HG03565 (cell line): ENCODE results near the gene MMEL1.

ENCODE experiments used
- ATAC-seq: cut with Tn5 transposase; IDR thresholded peaks from one replicate; pipeline ENCODE4 v1.9.1; 2021; ENCODE audit warnings: mild to moderate bottlenecking, moderate library complexity; ENCODE audit not compliant: unreplicated experiment

Gene MMEL1

DNA sequence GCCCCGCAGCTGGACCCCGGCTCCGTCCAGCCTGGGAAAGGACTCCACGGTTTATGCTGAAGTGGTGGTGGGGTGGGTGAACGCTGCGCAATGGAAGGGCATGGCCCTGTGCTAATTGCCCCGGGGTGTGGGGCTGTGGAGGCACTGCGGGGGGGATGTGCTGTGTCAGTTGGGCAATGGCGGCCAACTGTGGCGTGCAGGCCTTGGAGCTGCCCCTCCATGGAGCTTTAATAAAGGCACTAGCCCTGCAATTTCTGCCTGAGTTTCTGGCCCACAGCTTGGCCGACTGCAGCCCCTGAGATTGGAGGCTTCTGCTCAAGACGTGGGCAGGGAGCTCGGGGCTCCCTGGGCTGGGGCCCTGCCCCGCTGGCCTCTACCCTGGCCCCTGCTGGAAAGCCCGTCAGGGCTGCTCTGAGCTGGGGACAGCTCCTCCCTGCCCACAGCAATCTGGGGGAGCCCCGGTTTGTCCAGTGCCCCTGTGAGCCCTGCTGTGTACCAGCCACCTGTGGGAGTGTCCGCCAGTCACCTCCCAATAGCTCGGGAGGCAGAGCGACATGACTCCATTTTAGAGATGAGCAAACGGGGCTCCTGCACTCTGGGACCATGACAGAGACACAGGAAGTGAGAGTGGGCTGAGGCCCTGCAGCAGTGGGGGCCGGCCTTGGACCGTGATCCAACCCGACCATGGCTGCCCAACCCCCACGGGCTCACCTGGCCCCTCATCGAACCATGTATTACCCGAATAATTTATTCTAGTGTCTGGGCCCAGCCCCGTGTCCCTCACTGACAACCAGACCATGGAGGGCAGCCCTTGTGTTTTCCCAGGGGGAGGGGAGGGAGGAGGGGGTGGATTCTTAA lies 85.4 kb downstream of the MMEL1 start:
- ATAC-seq, result no peak

DNA sequence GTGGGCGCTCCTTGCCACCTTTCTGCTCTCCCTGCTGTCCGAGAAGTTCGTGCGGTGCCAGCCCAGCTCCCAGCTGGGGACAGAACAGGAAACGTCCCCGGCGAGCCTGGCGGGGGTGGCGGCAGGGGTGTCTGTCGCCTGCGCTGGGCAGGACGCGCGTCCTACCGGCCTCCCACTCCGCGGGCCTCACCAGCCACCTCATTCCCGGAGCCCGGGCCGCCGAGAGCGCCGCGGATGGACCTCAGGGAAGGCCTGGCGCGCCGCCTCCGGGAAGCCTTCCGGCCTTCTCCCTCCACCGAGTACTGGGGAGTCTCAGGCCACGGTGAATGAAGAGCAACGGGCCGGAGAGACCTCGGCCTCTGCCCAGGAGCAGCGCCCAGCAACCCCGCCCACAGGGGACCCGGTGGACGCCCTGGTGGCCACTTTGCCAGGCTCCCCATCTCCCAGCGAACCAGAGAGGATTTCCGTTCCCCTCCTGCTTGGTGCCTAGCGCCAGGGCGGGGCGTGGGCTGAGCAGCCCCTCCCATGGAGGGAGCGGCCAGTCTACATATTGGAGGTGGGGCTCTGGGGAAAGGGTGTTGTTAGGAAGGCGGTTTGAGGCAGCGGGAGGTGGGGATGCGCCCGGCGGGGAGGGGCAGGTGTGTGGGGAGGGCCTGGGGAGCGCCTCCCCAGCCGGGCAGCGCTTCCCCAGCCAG lies 86.2 kb downstream of the MMEL1 start:
- ATAC-seq, result peak; percentile 21

DNA sequence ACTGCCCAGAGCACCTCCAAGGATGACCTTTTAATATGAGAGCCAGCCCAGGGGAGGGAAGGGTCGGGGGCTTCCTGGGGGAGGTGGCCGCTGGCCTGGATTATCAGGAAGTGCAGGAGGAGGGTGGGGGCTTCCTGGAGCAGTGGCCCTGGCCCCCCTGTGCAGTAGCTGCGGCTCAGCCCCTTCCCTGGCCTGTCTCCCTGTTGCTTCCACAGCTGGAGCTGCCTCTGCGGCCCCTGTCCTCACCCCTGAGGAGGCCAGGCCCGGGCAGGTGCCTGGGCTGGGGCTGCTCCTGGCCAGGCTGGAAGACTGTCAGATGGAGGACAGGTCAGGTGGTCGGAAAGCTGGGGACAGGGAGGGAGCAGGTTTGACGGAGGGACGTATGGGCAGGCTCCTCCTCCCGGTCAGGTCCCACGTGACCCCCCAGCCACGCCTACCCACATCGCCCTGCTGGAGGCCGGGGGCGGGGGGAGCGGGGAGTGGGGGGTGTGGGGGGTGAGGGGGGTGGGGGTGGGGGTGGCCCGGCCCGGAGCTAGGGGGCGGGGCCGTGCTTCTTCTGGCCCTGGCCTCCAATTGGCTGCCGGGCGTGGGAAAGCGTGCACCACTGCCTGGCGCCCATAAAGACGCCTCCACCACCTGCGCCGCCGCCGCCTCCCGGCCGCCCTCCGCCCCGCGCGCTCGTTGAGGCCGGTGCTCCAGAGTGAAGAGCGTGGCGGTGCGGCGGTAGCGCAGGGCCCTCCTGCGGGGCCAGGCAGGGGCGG lies 86.9 kb downstream of the MMEL1 start:
- ATAC-seq, result peak; percentile 21

DNA sequence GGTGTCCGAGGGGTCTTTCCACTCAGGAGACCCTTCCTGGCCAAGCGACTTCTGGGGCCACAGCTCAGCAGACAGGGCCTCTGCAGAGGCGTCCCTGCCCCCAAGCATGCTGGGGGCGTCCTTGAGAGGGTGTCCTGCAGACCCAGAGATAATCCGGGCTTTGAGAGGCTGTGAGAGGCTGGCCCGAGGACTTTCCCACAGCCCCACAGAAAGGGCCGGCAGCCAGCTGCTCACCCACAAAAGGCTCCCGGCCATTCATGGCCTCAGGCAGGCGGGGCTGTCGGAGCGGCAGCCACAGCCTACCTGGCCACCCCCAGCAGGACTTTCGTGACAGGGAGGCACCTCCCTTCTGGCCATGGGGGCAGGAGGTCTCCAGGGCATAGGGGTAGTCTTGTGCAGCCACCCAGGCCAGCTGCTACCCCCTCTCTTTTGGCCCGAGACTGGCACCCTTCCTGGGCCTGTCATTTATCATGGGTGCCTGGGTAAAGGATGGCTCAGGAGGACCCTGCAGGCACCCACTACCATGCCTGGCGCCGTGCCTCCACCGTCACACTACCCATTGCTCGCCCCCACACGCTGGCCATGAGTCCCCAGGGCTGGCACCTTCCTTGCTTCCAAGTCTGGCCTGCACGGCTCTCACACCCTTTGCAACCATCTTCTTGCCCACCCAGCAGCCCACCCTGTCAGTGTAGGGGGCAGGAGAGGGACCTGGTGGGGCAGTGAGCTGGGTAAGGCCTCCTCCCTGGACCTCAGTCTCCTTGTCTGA lies 87.8 kb downstream of the MMEL1 start:
- no peak for ATAC-seq

DNA sequence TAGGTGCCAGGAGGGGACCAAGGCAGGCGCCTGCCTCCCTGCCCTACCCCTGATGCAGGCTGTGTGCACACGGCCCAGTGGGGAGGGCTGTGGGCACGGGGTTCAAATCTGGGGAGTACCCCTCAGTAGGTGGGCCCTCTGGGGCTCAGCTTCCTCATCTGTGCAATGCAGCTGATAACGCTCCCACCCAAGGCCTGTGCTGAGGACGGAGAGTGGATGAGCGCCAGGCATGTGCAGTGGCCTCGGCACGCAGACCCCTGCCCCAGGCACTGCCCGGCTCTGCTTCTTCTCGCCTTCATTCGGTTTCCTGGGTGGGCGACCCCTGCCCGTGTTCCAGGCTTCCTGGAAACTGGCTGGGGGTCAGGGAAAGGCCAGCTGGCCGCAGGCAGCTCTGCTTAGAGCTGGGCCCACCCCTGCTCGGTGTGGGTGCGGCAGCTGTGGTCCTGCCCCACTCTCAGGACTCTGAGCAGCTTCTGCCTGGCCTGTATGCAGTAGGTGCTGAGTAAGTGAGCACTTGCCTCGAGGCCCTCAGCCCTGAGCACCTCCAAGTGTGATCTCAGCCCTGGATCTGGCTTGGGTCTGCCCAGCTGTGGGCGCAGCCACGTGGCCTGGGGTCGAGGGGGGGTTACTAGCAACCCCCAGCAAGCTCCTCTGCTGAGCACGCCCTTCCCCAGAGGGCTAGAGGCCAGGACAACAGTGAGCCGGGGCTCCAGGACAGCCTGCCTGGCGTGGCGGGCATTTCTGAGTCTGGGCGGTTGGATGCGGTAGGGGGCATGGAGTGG lies 88.5 kb downstream of the MMEL1 start:
- ATAC-seq, result no peak

DNA sequence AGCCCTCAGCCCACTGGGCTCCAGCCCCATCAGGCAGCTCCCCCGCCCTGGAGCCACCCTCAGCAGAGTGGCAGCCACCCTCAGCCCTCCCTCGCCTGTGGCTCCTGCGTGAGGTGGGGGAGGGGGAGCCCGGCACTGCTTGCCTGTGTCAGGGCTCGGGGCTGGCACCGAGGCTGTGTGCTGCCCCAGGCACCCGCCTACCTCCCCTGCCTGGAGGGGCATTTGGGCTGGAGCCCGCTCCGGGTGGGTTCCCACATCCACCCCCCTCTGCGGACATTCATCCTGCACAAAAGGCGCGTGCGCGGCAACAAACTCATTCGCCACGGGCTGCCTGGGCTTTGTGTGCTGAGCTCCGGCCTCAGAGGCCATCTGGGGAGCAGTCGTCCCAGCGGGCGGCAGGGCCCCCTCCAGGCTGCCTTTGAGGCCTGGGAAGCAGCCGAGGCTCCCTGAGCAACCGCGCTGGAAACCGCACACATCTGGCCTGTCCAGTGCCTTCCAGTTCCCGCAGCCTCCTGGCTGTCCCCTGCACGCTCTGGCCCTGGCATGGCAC lies 89.2 kb downstream of the MMEL1 start:
- ATAC-seq, result no peak

DNA sequence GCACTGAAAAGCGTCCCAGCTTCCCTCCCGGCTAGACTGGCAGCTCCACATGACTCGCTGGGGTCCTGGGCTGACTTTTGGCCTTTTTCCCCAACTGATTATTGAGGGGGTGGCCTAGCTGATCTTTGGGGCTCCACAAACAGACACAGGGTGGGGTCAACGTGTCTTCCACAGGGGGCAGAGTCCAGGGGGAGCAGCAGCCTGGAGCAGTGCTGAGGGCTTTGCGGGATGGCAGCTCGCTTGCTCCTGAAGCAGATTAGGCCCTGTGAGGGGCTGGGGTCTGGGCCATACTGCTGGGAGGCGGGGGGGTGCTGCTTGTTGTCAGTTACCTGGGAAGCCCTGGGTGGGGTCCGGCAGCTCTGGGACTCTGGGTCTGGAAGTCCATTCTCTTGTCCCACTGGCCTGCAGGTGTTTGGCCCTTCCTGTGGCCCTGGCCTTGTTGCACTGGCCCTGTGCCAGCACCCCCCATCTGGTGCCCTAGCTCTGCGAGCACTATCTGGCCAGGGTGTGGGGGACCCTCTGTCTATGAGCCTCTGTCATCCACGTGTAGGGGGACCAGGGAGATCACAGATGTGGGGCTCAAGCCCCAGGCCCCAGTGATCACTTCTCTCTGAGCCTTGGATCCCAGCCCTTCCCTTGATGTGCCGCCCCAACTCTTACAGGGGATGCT lies 90.4 kb downstream of the MMEL1 start:
- ATAC-seq, result no peak

DNA sequence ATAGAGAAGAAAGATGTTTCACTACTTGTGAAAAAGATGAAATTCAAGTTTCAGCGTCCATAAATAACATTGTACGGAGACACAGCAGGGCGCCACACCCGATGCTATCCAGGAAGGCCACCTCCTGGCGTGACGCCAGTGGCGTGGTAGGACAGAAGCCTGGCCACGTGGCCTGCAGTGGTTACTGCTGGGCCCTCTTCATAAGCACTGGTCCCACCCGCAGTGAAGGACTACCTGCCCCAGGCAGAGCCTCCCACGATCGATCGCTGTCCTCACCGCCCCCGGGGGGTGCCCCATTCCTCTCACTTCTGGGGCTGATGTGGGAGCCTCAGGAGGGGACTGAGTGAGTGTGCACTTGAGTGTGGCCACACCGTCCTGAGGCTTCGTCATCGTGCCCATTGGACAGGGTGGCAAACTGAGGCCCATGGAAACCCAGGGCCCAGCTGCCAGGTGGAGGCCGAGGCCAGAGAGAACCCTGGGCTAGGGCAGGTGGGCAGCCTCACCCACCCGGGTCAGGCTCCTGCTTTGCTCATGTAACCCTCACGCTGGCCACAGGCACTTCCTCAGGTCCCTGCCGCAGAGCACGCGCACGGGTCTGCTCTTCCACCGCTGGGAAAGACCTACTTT lies 91.1 kb downstream of the MMEL1 start:
- no peak for ATAC-seq

DNA sequence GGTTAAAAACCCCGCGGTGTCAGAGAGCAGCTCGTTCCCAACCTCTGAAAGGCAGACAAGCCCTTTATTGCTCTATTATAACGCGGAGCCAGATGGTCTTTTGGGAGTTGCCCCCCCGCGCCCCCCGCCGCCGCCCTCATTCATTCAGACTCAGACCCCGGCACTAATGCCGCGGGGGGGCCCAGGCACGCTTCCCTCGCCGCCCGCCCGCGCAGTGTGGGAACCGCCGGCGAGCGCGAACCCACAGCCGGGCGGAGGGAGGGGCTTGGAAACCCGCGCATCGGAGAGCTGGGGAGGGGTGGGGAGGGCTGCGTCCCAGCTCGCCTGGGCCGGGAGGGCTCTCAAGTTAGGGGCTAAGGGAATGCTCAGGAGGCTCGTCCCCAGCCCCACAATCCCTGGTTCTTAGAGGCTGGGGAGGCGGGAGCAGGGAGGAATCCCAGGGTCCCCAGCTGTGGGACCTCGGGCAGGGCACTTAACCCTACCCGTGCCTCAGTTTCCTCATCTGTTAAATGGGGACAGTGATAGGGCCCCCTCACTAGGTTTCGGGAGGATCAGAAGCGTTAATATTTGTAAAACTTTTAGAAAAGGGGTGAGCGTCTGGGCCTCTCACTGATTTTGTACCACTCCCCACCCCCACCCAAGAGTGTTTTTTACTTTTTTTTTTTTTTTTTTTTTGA lies 91.9 kb downstream of the MMEL1 start:
- no peak for ATAC-seq
